ENCODE results near the gene ARHGAP6.

The ARHGAP6 gene

DNA sequence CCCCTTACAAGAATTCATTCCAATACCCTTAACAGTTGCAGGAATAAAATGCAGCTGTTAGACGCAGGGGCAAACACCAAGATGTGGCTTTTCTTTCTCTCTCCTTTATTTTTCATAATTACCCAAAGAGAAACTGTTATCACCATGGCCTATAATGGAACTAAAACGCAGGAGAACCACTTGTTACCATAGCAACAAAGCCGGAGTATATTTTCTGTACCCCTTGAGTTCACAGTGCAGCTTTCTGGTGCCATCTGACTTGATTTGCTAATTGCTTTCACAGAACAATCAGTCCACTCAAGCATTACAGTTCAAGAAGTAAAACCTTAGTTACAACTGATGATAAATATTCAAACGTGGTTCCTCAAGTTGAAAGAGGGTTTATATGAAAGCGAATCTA, 214.6 kb downstream of the ARHGAP6 start:
- no peak for DNase-seq

DNA sequence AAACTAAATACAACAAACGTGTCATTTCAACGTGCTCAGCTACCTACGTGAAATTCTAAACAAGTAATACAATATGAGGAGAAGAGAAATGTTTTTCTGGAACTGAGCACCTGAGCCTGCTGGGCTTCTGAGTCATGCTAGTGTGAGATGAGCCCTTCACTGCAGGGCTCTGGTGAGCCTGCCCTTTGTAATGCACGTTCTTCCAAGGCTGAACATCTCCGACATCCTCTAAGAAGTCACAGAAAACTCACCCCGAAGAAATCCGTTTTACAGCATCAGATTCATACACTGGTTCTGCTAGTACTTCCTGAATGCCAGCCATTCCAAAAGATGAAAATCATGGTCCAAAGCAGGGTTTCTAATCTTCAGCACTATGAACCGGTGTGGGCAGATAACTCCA, 215.4 kb downstream of the ARHGAP6 start:
- DNase-seq, result no peak

DNA sequence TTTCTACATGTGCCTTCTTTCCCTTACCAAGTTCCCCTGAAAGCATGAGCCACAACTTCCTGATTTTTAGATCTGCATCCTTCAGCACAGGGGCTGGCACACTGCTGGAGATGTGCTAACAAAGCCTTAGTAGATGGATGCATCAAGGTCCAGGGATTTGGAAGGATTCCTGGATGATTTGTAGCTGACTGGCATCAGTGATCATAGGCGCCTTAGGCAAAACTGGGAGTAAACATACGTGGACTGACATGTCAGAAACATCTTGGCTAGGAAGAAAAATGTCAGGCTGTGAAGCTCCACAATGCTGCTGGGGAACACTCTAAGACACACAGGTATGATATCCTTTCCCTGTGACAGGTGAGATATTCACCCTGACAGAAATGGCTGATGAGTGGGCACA, 216.1 kb downstream of the ARHGAP6 start:
- no peak for DNase-seq

DNA sequence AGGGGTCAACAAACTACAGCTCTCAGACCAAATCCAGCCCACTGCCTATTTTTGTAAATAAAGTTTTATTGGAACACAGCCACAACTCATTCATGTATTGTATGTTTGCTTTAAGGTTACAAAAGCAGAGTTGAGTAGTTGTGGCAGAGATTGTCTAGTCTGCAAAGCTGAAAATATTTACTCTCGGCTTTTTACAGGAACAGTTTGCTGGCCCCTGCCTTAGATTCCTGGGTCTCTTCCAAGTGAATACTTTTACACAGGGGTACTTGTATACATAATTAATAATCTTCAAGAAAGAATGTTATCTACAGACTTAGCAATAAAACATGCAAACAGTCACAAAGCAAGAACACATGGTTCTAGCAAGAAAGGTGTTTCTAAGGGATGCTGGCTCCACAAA, 218.3 kb downstream of the ARHGAP6 start:
- no peak for DNase-seq

DNA sequence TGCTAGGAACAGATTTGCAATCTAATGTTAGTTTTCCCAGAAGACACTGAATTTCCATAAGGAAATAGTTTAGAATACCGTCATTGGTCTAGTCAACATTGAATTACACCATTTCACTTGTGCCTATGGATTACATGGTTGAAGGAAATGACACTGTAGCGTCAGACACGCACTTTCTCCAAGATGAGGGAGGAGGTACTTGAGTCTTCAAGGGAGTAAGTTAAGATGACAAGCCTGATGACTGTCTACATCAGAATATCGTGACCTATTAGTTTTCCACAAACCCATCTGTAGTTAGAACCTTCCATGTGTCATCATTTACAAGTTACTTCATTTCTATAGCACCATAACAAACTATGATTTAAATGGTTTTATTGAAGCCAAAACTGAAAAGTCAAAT, 218.8 kb downstream of the ARHGAP6 start:
- DNase-seq, result no peak

DNA sequence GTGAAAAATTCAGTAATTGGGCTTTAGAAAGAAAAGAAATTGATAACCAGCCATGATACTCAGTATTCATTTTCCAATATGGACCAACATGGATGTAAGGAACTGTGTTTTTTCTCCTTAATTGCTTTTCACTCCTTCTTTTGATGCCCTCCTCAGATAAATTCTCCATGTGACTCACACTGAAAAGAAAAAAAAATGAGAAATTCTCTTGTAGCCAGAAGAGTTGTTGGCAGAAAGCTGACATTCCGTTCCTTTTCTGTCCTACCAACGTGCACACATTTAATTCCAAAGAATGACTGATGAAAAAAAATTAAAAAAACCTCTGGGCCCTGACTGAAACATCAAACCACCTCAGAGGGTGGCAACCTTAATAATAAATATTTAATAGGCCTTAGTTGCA, 219.4 kb downstream of the ARHGAP6 start:
- no peak for DNase-seq

DNA sequence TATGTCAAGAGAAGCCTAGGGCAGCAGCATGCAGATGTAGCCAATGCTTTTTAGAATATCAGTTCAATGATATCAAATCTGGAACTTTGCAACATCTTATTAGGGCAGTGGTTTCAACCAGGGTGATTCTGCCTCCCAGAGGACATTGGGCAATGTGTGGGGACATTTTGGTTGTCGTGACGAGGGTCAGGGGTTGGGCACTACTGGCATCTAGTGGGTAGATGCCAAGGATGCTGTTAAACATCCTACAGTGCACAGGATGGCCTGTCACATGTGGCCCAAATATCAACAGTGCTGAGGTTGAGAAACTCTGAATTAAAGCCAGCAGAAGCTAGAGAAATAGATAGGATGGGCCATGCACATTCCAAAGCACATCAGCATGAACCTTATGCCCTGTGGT, 220.2 kb downstream of the ARHGAP6 start:
- no peak for DNase-seq

DNA sequence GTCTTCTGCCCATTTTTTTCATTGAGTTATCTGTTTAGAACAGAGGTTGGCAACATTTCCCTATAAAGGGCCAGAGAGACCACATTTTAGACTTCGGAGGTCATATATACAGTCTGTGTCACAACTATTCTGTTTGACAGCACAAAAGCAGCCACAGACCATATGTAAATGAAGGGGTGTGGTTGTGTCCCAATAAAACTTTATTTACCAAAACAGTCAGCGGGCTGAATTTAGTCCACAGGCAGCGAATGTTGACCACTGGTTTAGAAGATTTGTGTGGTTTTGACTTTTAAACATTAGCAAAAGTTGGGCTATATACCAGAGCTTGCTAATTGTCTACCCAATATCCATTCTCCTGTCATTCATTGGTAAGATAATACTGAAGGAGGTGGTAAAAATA, 221.7 kb downstream of the ARHGAP6 start:
- DNase-seq, result no peak

DNA sequence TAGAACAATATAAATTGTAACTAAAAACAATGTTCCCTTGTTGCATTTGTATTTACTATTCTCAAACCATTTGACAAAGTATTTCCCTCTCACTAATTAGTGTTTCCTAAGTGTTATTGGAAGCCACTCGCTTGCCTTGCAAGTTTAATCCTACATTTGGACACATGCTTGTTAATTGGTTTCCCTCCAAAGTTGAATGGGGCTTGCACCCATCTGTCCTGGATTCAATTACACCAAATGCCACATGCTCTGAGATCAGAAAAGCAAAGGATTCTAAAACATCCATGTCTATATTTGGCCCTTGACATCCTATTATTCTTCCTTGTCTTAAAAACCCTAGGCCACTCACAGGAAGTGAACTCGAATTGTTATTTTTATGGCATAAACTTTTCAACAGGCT, 225.9 kb downstream of the ARHGAP6 start:
- DNase-seq, result no peak

DNA sequence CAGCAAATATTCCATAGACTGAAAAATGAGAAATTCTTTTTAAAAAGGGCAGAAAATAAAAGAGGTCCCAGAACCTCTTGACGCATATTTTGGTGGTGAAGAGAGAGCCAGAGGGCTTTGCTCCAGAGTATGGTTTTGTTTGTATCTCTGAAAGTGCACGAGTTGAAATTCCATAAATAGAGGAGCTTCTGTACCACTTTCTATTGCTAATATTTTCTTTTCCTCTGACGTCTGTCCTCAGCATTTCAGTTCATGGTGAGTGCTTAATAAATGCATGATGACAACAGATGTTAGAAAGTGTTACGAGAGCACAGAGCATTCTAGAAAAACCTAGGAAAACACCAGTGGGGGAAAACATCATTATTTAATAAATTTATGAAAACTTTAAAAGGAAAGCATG, 227.0 kb downstream of the ARHGAP6 start:
- DNase-seq, result no peak

DNA sequence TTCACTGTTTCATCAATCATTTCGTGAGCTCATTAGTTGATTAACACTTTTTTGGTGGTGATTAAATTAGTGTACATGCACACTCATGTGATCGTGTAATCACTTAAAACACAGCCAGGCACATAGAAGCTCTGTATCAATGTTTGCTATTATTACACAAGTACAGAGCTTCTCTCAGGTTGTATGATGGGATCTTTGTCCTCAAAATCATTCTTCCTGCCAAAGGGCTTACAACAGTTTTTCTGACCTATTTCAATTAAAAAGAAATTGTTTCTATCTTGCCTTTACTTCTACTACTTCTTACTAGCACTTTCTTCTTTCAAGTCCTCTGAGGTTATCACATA, 227.4 kb downstream of the ARHGAP6 start:
- no peak for DNase-seq

DNA sequence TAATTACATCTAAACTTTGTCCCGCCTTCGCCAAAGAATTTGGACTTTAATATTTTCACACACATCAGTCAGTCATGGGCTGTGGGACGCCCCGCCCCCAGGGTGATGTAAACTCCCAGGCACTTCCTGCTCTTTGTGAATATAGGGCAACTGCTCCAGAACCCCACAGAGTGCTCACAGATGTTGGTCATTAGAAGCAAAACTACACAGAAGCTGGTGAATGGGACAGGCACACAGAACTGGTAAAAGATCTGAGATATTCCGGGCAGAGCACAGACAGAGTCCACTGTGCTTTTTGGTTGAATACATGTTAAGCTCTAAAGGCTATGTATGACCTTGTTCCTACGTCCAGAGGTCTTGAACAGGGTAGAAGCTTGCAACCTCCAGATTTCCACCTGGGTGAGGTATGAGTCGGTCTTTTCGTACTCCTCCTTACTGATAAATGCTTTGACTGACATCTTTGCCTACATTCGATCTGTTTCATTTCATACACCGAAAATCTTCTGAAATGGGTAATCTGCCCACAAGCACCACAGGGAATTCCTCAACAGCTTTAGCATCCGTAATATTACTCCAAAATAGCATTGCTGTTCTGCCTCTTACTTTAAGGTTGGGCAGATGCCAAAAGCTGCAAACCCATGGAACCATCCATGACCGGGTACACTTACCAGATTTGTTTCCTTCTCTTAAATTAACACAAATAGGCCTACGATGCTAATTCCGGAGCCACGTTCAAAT, 227.9 kb downstream of the ARHGAP6 start:
- no peak for DNase-seq

DNA sequence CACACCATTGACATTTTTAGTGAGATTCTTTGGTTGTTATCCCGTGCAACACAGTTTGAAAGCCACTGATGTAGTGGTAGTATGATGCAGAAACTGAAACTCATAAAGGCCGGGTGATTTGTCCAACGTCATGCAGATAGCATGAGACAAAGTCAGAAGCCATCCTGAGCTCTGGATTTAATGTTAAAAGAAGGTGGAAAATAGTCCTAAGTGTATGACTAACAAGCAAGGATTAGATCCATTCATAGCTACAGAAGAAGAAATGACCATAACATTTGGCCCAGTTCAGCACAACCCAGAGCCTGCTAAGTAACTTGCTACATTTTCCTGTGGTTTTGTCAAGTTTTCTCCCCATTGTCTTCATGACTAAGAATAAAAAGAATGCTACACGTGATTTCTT, 230.2 kb downstream of the ARHGAP6 start:
- no peak for DNase-seq

DNA sequence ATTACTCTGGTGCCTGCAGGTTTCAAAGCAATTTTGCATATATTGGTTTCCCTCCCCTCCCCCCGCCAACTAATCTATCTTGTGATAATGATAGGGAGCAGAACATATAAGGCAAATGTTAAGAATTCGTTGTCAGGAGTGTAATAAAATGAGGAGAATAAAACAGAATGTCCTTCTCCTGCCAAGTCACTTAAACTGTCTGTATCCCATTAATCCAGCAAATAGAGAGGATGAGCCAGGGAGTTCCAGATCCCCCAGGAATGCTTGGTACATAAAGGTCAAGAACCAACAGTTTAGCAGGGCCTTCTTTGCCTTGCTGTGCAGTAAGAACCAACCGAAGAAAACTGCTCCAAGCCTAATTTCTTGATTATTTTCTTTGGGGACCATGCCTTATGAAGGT, 231.1 kb downstream of the ARHGAP6 start:
- DNase-seq, result no peak

DNA sequence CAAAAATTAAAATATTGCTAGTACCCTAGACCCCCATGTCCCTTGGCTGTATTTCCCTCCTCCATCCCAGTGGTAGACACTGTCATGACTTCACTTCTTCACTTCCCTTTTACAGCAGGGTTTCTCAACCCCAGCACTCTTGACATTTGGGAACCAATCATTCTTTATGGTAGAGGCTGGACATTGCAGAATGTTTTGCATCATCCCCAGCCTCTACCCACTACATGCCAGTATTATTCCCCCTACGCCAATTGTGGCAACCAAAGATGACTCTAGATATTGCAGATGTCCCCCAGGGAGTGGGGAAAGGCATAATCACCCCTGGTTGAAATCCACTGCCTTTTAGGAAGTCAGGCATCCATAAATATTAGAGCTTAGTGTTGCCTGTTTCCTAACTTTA, 233.9 kb downstream of the ARHGAP6 start:
- DNase-seq, result no peak

DNA sequence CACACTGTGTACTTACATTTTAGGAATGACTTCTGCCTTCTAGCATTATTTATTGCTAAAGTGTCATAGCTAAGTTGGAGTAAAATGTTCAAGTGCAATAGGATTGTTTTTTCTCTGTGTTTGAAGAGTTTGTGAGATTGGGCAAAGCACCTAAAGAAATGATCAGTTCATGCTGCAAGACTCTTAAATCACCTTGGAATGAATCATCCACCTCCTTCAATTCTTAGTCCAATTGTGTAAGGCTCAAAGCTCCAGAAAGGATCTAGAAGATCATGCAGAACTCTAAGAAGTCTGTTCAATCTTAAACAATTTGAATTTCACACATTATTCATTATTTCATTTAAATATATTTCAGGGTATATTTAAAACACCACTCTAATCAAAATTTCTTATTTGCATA, 235.4 kb downstream of the ARHGAP6 start:
- DNase-seq, result no peak

DNA sequence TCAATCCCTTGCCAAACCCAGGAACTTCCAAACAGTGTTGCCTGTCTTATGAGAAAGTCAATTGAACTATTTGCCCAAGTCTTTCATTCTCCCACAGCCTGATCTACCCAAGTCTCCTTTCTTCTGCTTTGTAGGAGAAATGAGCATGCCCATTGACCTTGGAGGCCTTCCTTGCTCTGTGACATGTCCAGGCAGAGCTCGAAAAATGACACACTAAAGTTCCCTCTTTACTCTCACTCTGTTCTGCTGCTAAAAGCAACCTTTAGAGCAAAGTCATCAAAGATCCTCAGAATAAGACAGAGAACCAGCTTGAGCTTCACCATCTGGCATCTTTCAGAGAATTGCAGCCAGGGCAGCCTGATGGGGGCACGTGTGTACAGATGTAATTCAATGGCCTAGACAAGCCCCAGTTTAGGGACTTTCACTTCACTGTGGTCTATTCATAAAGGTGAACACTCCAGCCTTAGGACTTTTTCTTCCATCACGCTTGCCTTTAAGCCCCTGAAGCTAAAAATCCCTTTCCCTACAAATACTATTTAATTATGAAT, 236.1 kb downstream of the ARHGAP6 start:
- DNase-seq, result no peak

DNA sequence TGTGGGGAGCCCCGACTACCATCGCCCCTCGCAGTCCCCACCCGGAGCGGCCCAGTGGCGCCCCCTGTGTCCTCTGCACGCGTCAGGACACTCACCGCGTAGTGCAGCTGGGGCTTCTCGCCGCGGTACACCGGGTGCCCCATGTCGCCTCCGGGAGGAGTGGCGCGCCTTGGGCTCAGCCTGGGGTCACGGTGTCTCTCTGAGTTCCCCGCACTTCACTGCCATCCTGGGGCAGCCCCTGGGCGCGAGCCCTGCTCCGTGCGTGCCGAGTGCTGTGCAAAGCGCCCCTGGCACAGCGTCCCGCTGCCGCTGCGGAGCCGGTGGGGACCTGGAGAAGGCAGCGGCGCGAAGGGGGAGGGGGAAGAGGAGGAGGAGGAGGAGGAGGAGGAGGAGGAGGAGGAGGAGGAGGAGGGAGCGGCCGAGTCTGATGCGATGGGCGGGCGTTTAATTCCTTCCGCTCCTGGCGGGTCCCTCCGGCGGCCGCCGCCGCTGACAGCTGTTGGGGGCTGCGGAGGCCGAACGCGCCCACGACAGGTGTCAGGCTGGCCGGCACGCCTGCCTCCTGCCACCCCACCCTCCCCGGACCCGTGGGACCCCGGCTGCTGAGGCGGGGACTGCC, 238.2 kb downstream of the ARHGAP6 start:
- DNase-seq, result no peak

DNA sequence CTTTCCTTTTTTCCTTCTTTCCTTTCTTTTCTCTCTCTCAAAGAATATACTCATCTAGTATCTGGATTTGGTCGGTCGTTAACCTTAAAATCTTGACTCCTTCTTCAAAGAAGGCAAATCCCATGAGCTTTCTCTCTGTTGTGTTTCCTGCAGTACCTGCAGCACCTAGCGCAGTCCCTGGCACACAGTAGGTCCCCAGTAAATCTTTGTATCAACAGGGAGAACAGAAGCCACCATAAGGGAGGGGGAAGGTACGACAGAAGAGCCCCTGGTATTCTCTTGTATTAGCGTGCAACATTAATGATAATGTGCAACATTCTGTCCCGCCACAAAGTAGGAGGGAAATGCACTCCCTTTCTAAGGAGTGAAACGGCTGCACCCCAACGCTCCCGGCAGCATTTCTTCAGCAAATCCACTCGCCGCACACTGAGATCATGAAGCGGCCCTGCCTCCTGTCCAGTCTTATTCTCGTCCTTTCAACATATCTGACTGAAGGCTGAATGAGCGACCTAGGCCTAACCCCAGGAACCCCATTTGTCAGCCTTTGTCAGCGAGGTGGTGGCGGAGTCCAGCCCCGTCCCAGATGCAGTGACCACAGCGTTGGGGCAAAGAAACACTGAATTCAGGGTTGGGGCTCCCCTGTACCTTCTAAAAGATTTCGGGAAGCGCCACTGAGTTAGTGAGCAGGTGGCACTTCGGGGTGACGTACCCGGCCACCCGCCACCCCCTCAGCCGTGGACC, 238.8 kb downstream of the ARHGAP6 start:
- no peak for DNase-seq

DNA sequence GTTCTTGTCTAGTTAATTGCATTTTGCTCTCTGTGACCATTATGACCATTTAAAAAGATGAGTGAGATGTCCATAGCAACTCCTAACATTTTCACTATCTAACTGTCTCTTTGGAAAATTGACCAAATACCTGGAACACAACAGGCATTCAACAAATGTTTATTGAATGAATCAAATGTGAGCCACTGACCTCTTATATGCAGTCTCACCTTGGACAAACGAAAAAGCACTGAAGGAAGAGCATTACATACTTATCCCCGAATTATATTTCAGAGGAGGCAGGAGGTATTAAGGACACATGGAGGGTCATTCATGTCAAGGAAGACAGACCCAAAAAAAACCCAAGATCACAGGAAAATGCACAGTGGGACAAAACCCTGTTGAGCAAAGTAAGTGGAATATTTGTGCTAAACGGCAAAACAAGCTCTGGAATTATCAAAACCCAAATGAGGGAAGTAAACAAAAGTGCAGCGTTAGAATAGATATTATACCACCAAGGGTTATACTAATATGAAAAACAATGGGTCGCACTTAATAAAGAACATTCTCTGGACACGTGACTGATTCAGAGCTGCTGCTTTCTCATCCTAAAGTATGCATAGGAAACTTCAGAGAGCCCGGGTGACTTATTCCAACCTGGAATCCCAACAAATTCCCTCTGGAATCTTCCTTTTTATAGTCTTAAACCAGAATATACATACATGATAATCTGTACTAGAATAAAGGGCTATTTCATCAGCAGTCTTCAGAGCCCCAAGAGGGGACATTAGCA, 240.6 kb downstream of the ARHGAP6 start:
- DNase-seq, result no peak

DNA sequence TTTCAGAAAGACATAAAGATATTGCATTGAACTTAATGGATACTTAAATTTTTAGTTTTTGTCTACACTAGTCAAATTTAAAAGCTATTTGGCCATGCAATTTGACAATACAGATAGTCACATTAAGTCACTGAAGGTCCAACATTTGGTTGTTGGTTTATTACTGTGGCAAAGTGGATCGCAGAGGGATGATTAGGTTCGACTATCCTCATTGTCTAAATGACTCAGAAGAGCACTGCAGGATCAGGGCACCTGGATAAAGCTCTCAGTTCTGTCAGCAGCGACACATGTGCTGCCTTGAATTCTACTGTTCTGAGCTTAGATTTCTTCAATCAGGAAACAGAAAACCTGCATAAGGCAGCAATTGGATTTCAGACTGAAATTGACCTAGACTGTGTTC, 241.8 kb downstream of the ARHGAP6 start:
- DNase-seq, result no peak

DNA sequence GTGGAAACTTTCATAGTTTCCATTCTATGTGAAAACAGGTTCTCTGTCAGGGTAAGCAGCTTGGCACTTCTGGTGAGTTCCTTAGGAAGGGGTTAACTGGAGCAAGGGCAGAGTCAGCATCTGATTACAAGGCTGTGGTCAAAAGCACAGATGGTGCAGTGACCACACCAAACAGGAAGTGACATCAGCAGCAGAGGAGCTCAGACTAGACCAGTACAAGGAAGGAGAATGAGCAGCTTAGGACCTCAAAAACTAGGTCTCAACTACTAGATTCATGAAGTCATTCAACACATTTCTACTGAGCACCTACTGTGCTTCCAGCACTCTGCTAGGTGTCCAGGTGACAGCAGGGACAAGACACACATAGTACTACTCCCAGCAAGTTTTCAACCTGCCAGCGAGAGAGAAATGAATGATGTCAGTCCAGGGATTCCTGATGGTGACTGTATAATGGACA, 242.3 kb downstream of the ARHGAP6 start:
- DNase-seq, result no peak

DNA sequence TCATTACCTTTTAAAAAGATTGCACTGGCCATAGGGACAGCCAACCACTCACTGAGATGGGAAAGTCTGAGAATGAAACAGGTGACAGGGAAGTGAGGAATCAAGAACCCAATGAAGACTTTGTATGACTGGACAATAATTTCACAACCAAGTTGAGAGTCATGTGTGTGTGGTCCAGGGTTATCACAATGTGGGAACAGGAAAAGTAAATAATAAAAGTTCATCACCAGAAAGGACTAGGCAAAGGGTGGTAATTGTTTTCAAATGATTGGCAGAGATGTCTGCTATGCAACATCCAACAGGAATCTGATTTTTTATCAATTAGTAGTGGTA, 243.2 kb downstream of the ARHGAP6 start:
- DNase-seq, result no peak

All from AML-193 (cell line).